ENCODE data around the gene CDH13.

CDH13 gene

GRCh38 chr16:83807710-83808572, 1181.2 kb downstream of the CDH13 start, which contains the start of gene HSBP1:
TSS of gene HSBP1 (plus strand) at chr16:83807978. CDS start at chr16:83808077, 99 bp downstream.
- H3K27ac ChIP-seq = peak within 1 kb of the TSS; percentile 49
- TF ChIP-seq ZFX (IDR thresholded peaks at IDR 0.05; ENCODE audit: borderline replicate concordance) = no peak
- TF ChIP-seq CTCF (IDR thresholded peaks at IDR 0.05) = no peak

- H3K27ac ChIP-seq = peak overlapping the region; percentile 49
- no peak for TF ChIP-seq ZFX (IDR thresholded peaks at IDR 0.05; ENCODE audit: borderline replicate concordance)
- no peak for TF ChIP-seq CTCF (IDR thresholded peaks at IDR 0.05)
These were observed 1181.8 kb downstream of the CDH13 start for GRCh38 chr16:83808573-83809014.

GRCh38 chr16:83809092-83809491, 1182.3 kb downstream of the CDH13 start:
- TF ChIP-seq ZFX (IDR thresholded peaks at IDR 0.05; ENCODE audit: borderline replicate concordance) (no peak), CTCF (IDR thresholded peaks at IDR 0.05) (no peak)
- H3K27ac ChIP-seq = no peak overlapping the region

GRCh38 chr16:83810901-83811300, 1184.1 kb downstream of the CDH13 start:
- no peak for TF ChIP-seq ZFX (IDR thresholded peaks at IDR 0.05; ENCODE audit: borderline replicate concordance)
- no peak for TF ChIP-seq CTCF (IDR thresholded peaks at IDR 0.05)
- no peak overlapping the region for H3K27ac ChIP-seq

GRCh38 chr16:83813823-83814658, 1187.3 kb downstream of the CDH13 start:
- no peak overlapping the region for H3K27ac ChIP-seq
- TF ChIP-seq ZFX (IDR thresholded peaks at IDR 0.05; ENCODE audit: borderline replicate concordance) (no peak), CTCF (IDR thresholded peaks at IDR 0.05) (no peak)

GRCh38 chr16:83814659-83814985, 1187.9 kb downstream of the CDH13 start:
- TF ChIP-seq ZFX (IDR thresholded peaks at IDR 0.05; ENCODE audit: borderline replicate concordance) (no peak), CTCF (IDR thresholded peaks at IDR 0.05) (no peak)

More at GRCh38 chr16:83814659-83814985, 1187.9 kb downstream of the CDH13 start:
- no peak overlapping the region for H3K27ac ChIP-seq
